Sciatic nerve (tissue), 1 donor: ENCODE data around the gene ETDA. TPM values are rescaled to one million over a fixed set of nuclear protein-coding genes. Genes with fewer than 3 reads are reported as not detected.

ENCODE experiments used
- total RNA-seq: library from RNA; stranded (reverse); fragmentation: NEBNext Ultra II Directional; extraction: Animal tissue kit (Norgen Biotek cat#: 25700); gene quantifications from one replicate; pipeline ENCODE4 v1.2.1, GENCODE V29; 2021
- donor health status: DM: no; HTN: no; CAD: no.

ETDA gene
- total RNA-seq, 1 donor from 2014 or later, result not detected

Other genes starting within 250 kb of the ETDA start
- 14.8 TPM for gene RTL8B, start 229.5 kb upstream of the ETDA start, total RNA-seq
- 133 TPM for gene RTL8C, start 219.7 kb upstream of the ETDA start, total RNA-seq
- 44.2 TPM for gene RTL8A, start 199.9 kb upstream of the ETDA start, total RNA-seq
- gene SMIM10L2B, start 153.3 kb upstream of the ETDA start, total RNA-seq, result 4.8 TPM
- not detected for gene ETDB, start 131.5 kb upstream of the ETDA start, total RNA-seq
- not detected for gene CT55, start 80.7 kb upstream of the ETDA start, total RNA-seq
- not detected for gene ETDC, start 57.4 kb downstream of the ETDA start, total RNA-seq
- gene ZNF75D, start 92.0 kb downstream of the ETDA start, total RNA-seq, result 10.3 TPM
- gene ZNF449, start 92.7 kb downstream of the ETDA start, total RNA-seq, result 13.1 TPM
- gene SMIM10L2A, start 169.9 kb downstream of the ETDA start, total RNA-seq, result 2.7 TPM